Measurements from ENCODE around the gene CTAGE4.
"Not testable (repeated sequence)": the region's sequence is repeated elsewhere in the genome, so short reads cannot be mapped to it uniquely, and the experiment has no call there.

Gene CTAGE4

GRCh38 chr7:144218581-144218980 lies 35.3 kb downstream of the CTAGE4 start:
- peak in 1 of 2 donors; percentile 1 for DNase-seq

GRCh38 chr7:144219149-144219548 lies 35.9 kb downstream of the CTAGE4 start:
- not testable (repeated sequence) for DNase-seq

GRCh38 chr7:144220531-144220930 lies 37.3 kb downstream of the CTAGE4 start:
- DNase-seq = not testable (repeated sequence)

GRCh38 chr7:144223675-144224074 lies 40.4 kb downstream of the CTAGE4 start:
- DNase-seq = not testable (repeated sequence)

GRCh38 chr7:144226866-144227265 lies 43.6 kb downstream of the CTAGE4 start:
- DNase-seq = peak; percentile 1 to 2

- peak in 1 of 2 donors; percentile 0 for DNase-seq
Observed at GRCh38 chr7:144228810-144229209, 45.5 kb downstream of the CTAGE4 start.

- DNase-seq = not testable (repeated sequence)
Observed at GRCh38 chr7:144231027-144231426, 47.8 kb downstream of the CTAGE4 start.

- DNase-seq = not testable (repeated sequence)
Observed at GRCh38 chr7:144233039-144233438, 49.8 kb downstream of the CTAGE4 start.
